Right ventricle myocardium inferior (tissue), 1 donor: ENCODE measurements around the gene RNF167. TPM values are rescaled to one million over a fixed set of nuclear protein-coding genes. Genes with fewer than 3 reads are reported as not detected.
A peak's percentile ranks its signal among the peaks of the same experiment; 100 is the strongest.

Experiments used
- ATAC-seq: fragments of 200-7000 bp; cut with Tn5 transposase; one replicate; pipeline ENCODE4 v1.9.1; 2020; ENCODE audit warnings: mild to moderate bottlenecking, moderate library complexity
- DNase-seq: peaks from one replicate; pipeline ENCODE4 v3.0.0; 2021; ENCODE audit errors: missing footprints
- intact Hi-C: fragments of 100-400 bp; cut with DNase I; formaldehyde crosslinking; loops from one replicate; pipeline ENCODE4 v1.11.0; 2022
- long read RNA-seq: library from polyadenylated mRNA; unstranded; transcript quantifications from one replicate; pipeline ENCODE4 v2.0.0, GENCODE V29; 2021
- total RNA-seq: library from RNA; stranded (reverse); fragmentation: NEBNext Ultra II Directional; extraction: Animal tissue kit (Norgen Biotek cat#: 25700); gene quantifications from one replicate; pipeline ENCODE4 v1.2.1, GENCODE V29; 2021
- donor health status: DM: no; HTN: yes; CAD: no; lungs with severe emphysema.

Gene RNF167
- 91.8 TPM for total RNA-seq
- long read RNA-seq, transcript RNF167-211 (9 exons, 1,757 nt), result minor isoform, 7 of 30 reads
- long read RNA-seq, transcript RNF167-201 (10 exons, 1,915 nt), result major isoform, 9 of 30 reads
- long read RNA-seq, partial matches to known transcripts, result 3 of 30 reads
- long read RNA-seq, other reads (novel, unspliced or antisense), result 11 of 30 reads

- ATAC-seq, result peak; percentile 94
- intact Hi-C loops, result loop anchor here (1.0 kb wide), 2 partner anchors 8 to 27 kb away; partner anchors contain the start of genes PFN1 and SPAG7
Observed at GRCh38 chr17:4939796-4940554, at the start of gene RNF167, which contains the start of gene SLC25A11. TSS of gene RNF167 (plus strand) at chr17:4940268. CDS start at chr17:4940910, 642 bp downstream. TSS of gene SLC25A11 (minus strand) at chr17:4940046. CDS start at chr17:4939910, 136 bp downstream.

GRCh38 chr17:4891411-4892410 is 48.4 kb upstream of the RNF167 start:
- intact Hi-C loops, result no loop called here
- no peak for ATAC-seq
- no peak for DNase-seq

More at GRCh38 chr17:4939796-4940554, at the start of gene RNF167, which contains the start of gene SLC25A11:
- DNase-seq, result peak; percentile 97

- intact Hi-C loops, result no loop called here
- DNase-seq (no peak), ATAC-seq (no peak)
Observed at GRCh38 chr17:4892499-4893221, 47.4 kb upstream of the RNF167 start.

GRCh38 chr17:4893272-4893671 is 46.8 kb upstream of the RNF167 start:
- intact Hi-C loops, result no loop called here
- DNase-seq (no peak), ATAC-seq (no peak)

- ATAC-seq (no peak), DNase-seq (no peak)
- intact Hi-C loops, result no loop called here
Observed at GRCh38 chr17:4893721-4894560, 46.1 kb upstream of the RNF167 start.

GRCh38 chr17:4895121-4895520 is 44.9 kb upstream of the RNF167 start:
- intact Hi-C loops, result no loop called here
- DNase-seq (no peak), ATAC-seq (no peak)

- no peak for ATAC-seq
- intact Hi-C loops, result no loop called here
- DNase-seq, result no peak
Observed at GRCh38 chr17:4895657-4896331, 44.3 kb upstream of the RNF167 start.

- no peak for DNase-seq
- ATAC-seq, result no peak
- intact Hi-C loops, result no loop called here
Observed at GRCh38 chr17:4896332-4897197, 43.5 kb upstream of the RNF167 start.

- DNase-seq, result no peak
- ATAC-seq, result no peak
- intact Hi-C loops, result no loop called here
Observed at GRCh38 chr17:4897198-4897687, 42.8 kb upstream of the RNF167 start.

- no peak for ATAC-seq
- no peak for DNase-seq
- intact Hi-C loops, result no loop called here
Observed at GRCh38 chr17:4897785-4898184, 42.3 kb upstream of the RNF167 start.

GRCh38 chr17:4898351-4898750 is 41.7 kb upstream of the RNF167 start:
- no peak for ATAC-seq
- DNase-seq, result no peak
- intact Hi-C loops, result no loop called here

- ATAC-seq (no peak), DNase-seq (no peak)
- intact Hi-C loops, result no loop called here
Observed at GRCh38 chr17:4898927-4899326, 41.1 kb upstream of the RNF167 start.

GRCh38 chr17:4899341-4900230 is 40.5 kb upstream of the RNF167 start, which contains the start of gene C17orf107:
TSS of gene C17orf107 (plus strand) at chr17:4899536. CDS start at chr17:4899763, 227 bp downstream.
- DNase-seq (peak; percentile 93), ATAC-seq (peak; percentile 75)
- intact Hi-C loops, result loop anchor here (10.0 kb wide), 1 partner anchor 55 kb away; no protein-coding TSS in a partner anchor

- DNase-seq, result peak; percentile 85
- intact Hi-C loops, result loop anchor here (10.0 kb wide), 1 partner anchor 56 kb away; no protein-coding TSS in a partner anchor
- no peak for ATAC-seq
Observed at GRCh38 chr17:4900231-4901107, 39.6 kb upstream of the RNF167 start.
